NCI-H82 (cell line): ENCODE data around the gene KLF2.

Experiments used
- DNase-seq: peaks from one replicate; lab custom pipeline; 2025; lab: John Stamatoyannopoulos, UW

Gene KLF2

GRCh38 chr19:16308081-16308480 is 16.5 kb upstream of the KLF2 start:
- no peak for DNase-seq

GRCh38 chr19:16309643-16310042 is 15.0 kb upstream of the KLF2 start:
- DNase-seq, result no peak

GRCh38 chr19:16315825-16316505 is 8.7 kb upstream of the KLF2 start:
- DNase-seq, result no peak

GRCh38 chr19:16316506-16316882 is 8.1 kb upstream of the KLF2 start:
- DNase-seq, result no peak

- no peak for DNase-seq
Measured at GRCh38 chr19:16319481-16319880, 5.1 kb upstream of the KLF2 start.

GRCh38 chr19:16320987-16321386 is 3.6 kb upstream of the KLF2 start:
- DNase-seq, result no peak

- peak; percentile 43 for DNase-seq
Measured at GRCh38 chr19:16325161-16325527, 518 bp downstream of the KLF2 start.

GRCh38 chr19:16325641-16326400 is 1.2 kb downstream of the KLF2 start:
- peak; percentile 84 for DNase-seq

GRCh38 chr19:16326401-16327168 is 2.0 kb downstream of the KLF2 start:
- no peak for DNase-seq

- DNase-seq, result no peak
Measured at GRCh38 chr19:16327169-16327475, 2.5 kb downstream of the KLF2 start.

GRCh38 chr19:16327501-16327900 is 2.9 kb downstream of the KLF2 start:
- no peak for DNase-seq

GRCh38 chr19:16327911-16328823 is 3.5 kb downstream of the KLF2 start:
- no peak for DNase-seq

GRCh38 chr19:16328824-16329482 is 4.3 kb downstream of the KLF2 start:
- DNase-seq, result peak; percentile 25

GRCh38 chr19:16330368-16330801 is 5.8 kb downstream of the KLF2 start:
- no peak for DNase-seq

- DNase-seq, result no peak
Measured at GRCh38 chr19:16330806-16331690, 6.4 kb downstream of the KLF2 start.

GRCh38 chr19:16333001-16333586 is 8.5 kb downstream of the KLF2 start:
- no peak for DNase-seq

- no peak for DNase-seq
Measured at GRCh38 chr19:16334411-16334810, 9.8 kb downstream of the KLF2 start.

GRCh38 chr19:16335226-16335625 is 10.6 kb downstream of the KLF2 start:
- no peak for DNase-seq

GRCh38 chr19:16336571-16336970 is 11.9 kb downstream of the KLF2 start:
- no peak for DNase-seq

GRCh38 chr19:16337809-16338469 is 13.3 kb downstream of the KLF2 start:
- no peak for DNase-seq
